Lower leg skin (tissue), 4 donors: ENCODE data around the gene NOX5. TPM values are rescaled to one million over a fixed set of nuclear protein-coding genes. Genes with fewer than 3 reads are reported as not detected.

Experiments
- DNase-seq, 2 donors: peaks; one replicate each; pipeline ENCODE4 v3.0.0-alpha.2; 2019; ENCODE audit warnings: low spot score in 2 of 2
- H3K4me3 ChIP-seq: fragments of 200-600 bp; sonication (generic); 2 replicates; pipeline ENCODE4 v1.5.1; 2017; ENCODE audit warnings: mild to moderate bottlenecking, low read depth; ENCODE audit not compliant: poor library complexity, severe bottlenecking
- POLR2A ChIP-seq, 2 donors: fragments of 450-650 bp; IDR thresholded peaks; one replicate each; pipeline ENCODE4 v1.6.1; 2016 to 2017; ENCODE audit warnings: antibody characterized with exemption in 2 of 2, mild to moderate bottlenecking in 1 of 2, moderate library complexity in 1 of 2
- WGBS, 2 donors: methylation state at CpG; one replicate each; pipeline ENCODE4 v1.1.5; 2018; 5-methylcytosine and 5-hydroxymethylcytosine counted together
- intact Hi-C: fragments of 100-400 bp; cut with DNase I; formaldehyde crosslinking; loops from one replicate; pipeline ENCODE4 v1.15.0; 2023; ENCODE audit warnings: low total_unique reads
- total RNA-seq, 4 donors: library from RNA; depleted of rRNA; stranded (reverse); fragments of >200 nt; gene quantifications; one replicate each; pipeline ENCODE4 v1.1.0, GENCODE V29; 2016
- TF ChIP-seq, protein P1 (sequence below), 3 donors: fragments of 450-650 bp; IDR thresholded peaks; one replicate each; pipeline ENCODE4 v1.5.1; 2016; ENCODE audit warnings: antibody characterized with exemption in 3 of 3, mild to moderate bottlenecking in 3 of 3, moderate library complexity in 2 of 3

NOX5 gene
- total RNA-seq, 4 donors from 2014 or later = 0.04 to 0.29 (median 0.12) TPM

DNA sequence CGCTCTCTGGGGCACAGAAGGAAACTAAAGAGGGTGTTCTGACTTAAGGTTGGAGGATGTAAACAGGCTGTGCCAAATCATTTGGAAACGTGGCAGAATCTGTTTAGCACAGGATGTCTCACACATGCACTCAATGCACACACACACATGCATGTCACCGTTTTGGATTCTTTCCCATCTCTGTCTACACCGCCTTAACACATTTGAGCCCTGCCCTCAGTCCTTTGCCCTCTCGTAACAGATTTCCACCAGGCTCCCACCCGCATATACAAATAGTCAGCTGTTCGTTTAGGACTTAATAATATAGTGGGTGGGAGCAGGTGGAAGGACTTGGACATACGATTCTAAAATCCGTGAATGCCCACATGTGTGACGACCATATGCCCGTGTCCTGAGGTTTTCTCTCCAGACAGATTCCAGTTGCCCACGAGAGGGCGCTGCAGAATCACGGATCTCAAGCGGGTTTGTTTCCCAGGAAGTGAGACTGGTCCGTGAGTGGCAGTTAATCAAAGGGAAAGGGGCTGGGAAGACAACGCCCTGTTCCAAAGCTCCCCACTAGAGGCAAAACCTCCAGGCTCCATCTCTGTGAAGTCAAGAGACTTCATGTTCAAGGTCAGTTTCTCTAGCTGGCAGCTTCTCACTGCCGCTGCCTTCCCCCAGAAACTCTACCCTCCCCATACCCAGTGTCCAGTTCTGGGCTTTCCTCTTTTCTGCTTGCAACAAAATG, 44.5 kb downstream of the NOX5 start:
- TF ChIP-seq, protein P1, sequence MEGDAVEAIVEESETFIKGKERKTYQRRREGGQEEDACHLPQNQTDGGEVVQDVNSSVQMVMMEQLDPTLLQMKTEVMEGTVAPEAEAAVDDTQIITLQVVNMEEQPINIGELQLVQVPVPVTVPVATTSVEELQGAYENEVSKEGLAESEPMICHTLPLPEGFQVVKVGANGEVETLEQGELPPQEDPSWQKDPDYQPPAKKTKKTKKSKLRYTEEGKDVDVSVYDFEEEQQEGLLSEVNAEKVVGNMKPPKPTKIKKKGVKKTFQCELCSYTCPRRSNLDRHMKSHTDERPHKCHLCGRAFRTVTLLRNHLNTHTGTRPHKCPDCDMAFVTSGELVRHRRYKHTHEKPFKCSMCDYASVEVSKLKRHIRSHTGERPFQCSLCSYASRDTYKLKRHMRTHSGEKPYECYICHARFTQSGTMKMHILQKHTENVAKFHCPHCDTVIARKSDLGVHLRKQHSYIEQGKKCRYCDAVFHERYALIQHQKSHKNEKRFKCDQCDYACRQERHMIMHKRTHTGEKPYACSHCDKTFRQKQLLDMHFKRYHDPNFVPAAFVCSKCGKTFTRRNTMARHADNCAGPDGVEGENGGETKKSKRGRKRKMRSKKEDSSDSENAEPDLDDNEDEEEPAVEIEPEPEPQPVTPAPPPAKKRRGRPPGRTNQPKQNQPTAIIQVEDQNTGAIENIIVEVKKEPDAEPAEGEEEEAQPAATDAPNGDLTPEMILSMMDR (IDR thresholded peaks at IDR 0.05) = peak in 1 of 3 donors; percentile 71
- no peak for TF ChIP-seq POLR2A (IDR thresholded peaks at IDR 0.05)
- H3K4me3 ChIP-seq = no peak overlapping the region
- 12 to 15% methylated on average over 18 of the region's 18 CpGs for whole genome bisulfite sequencing, 2 donors
- peak; percentile 82 to 97 for DNase-seq
- intact Hi-C loops = loop anchor here (2.0 to 5.0 kb wide), 2 partner anchors 206 to 338 kb away; no protein-coding TSS in a partner anchor

DNA sequence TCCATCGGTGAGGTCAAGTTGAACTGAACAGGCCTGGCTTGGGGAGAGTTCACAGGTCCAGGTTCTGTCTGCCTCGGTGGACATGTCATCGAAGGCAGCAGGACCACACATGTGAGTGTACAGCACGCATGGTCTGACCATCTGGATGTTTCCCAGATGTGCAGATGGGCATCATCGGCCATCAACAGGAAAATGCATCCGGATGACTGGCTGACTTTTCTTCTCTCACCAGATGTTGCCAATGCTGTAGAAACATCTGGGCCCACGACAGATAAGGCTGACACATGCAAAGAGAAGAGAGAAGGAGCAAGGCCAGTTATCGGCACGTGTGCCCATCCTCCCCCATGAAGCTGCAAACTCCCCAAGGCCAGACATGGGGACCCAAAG, 45.1 kb downstream of the NOX5 start:
- 84 to 85% methylated on average over 9 of the region's 9 CpGs for WGBS, 2 donors
- TF ChIP-seq POLR2A (IDR thresholded peaks at IDR 0.05) = no peak
- TF ChIP-seq, protein P1 (IDR thresholded peaks at IDR 0.05) = no peak

DNA sequence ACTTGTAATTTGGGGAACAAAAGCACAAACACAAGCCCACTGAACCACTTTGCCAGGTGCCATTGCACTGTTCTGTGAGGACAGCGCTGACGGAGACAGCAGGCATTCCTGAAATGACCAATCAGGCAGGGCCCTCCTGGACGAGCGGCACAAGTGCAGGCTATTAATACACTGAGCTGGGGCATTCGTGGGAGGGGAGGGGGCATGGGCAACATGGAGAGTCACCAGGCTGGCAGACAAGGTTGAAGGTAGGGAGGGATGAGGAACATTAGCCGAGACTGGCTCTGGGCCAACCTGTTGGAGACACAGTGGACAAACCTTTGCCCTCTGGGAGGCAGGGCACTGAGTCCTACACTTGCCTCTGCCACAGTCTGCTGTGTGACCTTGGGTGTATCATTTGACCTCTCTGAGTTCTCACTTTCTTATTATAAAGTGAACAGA, 45.6 kb downstream of the NOX5 start:
- intact Hi-C loops = no loop called here
- H3K4me3 ChIP-seq = no peak overlapping the region
- DNase-seq = no peak
- WGBS, 2 donors = 86 to 88% methylated on average over 6 of the region's 6 CpGs
- TF ChIP-seq, protein P1 (IDR thresholded peaks at IDR 0.05) = no peak
- TF ChIP-seq POLR2A (IDR thresholded peaks at IDR 0.05) = no peak

More for the DNA sequence above, 45.1 kb downstream of the NOX5 start:
- intact Hi-C loops = loop anchor here (2.0 to 5.0 kb wide), 2 partner anchors 205 to 338 kb away; no protein-coding TSS in a partner anchor
- no peak for DNase-seq
- H3K4me3 ChIP-seq = no peak overlapping the region

DNA sequence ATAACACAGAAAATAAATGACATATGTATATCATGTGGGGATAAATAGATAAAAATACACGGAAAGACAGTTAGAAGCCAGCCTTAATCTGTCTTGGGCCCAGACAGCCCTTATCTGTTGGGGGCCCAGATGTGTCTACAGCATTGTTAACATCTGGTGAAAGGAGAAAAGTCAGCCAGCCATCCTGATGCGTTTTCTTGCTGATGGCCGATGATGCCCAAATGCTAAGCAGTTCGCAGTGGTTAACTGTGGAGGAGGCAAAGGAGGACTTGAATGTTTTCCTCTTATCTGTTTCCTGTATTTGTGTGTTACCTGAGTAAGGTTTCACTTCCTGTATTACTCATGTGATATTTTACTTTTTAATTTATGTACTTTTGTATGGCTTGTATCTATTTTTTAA, 46.2 kb downstream of the NOX5 start:
- no peak for DNase-seq
- no peak overlapping the region for H3K4me3 ChIP-seq
- 78 to 84% methylated on average over 4 of the region's 4 CpGs for WGBS, 2 donors
- TF ChIP-seq POLR2A (IDR thresholded peaks at IDR 0.05) = no peak
- TF ChIP-seq, protein P1 (IDR thresholded peaks at IDR 0.05) = no peak
- intact Hi-C loops = no loop called here

DNA sequence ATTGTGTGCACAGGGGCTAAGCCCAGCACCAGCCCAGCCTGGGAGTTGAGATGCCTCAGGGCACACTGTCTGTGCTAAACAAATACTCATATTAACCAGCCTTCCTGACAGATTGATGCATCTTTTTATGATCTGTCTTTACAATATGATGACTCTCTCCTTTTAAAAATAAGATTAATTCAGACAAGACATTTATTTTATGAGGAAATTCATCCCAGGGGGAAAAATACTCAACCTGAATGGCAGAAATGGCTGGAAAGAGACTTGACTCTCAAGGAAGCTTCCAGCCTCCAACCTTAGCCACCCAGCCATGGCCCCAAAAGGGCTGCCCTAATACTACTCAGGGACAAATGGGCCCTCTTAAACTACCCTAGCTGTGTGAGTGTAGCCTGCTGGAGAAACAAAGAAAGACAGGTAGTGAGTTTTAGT, 46.9 kb downstream of the NOX5 start:
- peak in 1 of 2 donors; percentile 29 for DNase-seq
- no peak overlapping the region for H3K4me3 ChIP-seq
- intact Hi-C loops = no loop called here
- no peak for TF ChIP-seq POLR2A (IDR thresholded peaks at IDR 0.05)
- TF ChIP-seq, protein P1 (IDR thresholded peaks at IDR 0.05) = no peak
